B cell (primary cell): ENCODE results near the gene DHRS7B.

Experiments
- CTCF ChIP-seq: fragments of 200-600 bp; IDR thresholded peaks from one replicate; pipeline ENCODE4 v1.8.0; 2022; ENCODE audit warnings: antibody characterized with exemption, mild to moderate bottlenecking
- EZH2 ChIP-seq: IDR thresholded peaks from 2 replicates; pipeline ENCODE4 v1.6.1; 2012; ENCODE audit warnings: borderline replicate concordance, low read depth, mild to moderate bottlenecking, moderate library complexity, low read length; ENCODE audit not compliant: insufficient read depth, poor library complexity, severe bottlenecking

- TF ChIP-seq CTCF: no peak
- TF ChIP-seq EZH2: no peak
Measured at GRCh38 chr17:21082001-21082436, 44.7 kb upstream of the DHRS7B start.
